HG03558 (cell line): ENCODE data around the gene AS3MT.
"Not testable (repeated sequence)": the region's sequence is repeated elsewhere in the genome, so short reads cannot be mapped to it uniquely, and the experiment has no call there.

ENCODE experiments used
- ATAC-seq: cut with Tn5 transposase; IDR thresholded peaks from one replicate; pipeline ENCODE4 v1.9.1; 2021; ENCODE audit warnings: moderate number of reproducible peaks; ENCODE audit not compliant: unreplicated experiment; ENCODE audit errors: extremely low read depth

The AS3MT gene

GRCh38 chr10:102853237-102853636 lies 16.0 kb upstream of the AS3MT start:
- not testable (repeated sequence) for ATAC-seq

- not testable (repeated sequence) for ATAC-seq
Measured at GRCh38 chr10:102855731-102856436, 13.4 kb upstream of the AS3MT start.

- ATAC-seq: no peak
Measured at GRCh38 chr10:102856758-102857424, 12.4 kb upstream of the AS3MT start.

- ATAC-seq: no peak
Measured at GRCh38 chr10:102859911-102860310, 9.4 kb upstream of the AS3MT start.

GRCh38 chr10:102863660-102864059 lies 5.6 kb upstream of the AS3MT start:
- ATAC-seq: no peak

GRCh38 chr10:102865620-102866019 lies 3.6 kb upstream of the AS3MT start:
- ATAC-seq: no peak

GRCh38 chr10:102868911-102869257 lies 386 bp upstream of the AS3MT start:
- no peak for ATAC-seq

GRCh38 chr10:102870221-102870620 lies 951 bp downstream of the AS3MT start:
- ATAC-seq: no peak

GRCh38 chr10:102872163-102872562 lies 2.9 kb downstream of the AS3MT start:
- ATAC-seq: no peak

- no peak for ATAC-seq
Measured at GRCh38 chr10:102876747-102877153, 7.5 kb downstream of the AS3MT start.

GRCh38 chr10:102878629-102879028 lies 9.4 kb downstream of the AS3MT start:
- ATAC-seq: no peak

GRCh38 chr10:102880256-102880655 lies 11.0 kb downstream of the AS3MT start:
- ATAC-seq: no peak

GRCh38 chr10:102888048-102888447 lies 18.8 kb downstream of the AS3MT start:
- no peak for ATAC-seq

- ATAC-seq: no peak
Measured at GRCh38 chr10:102894466-102895213, 25.4 kb downstream of the AS3MT start.

GRCh38 chr10:102900006-102900405 lies 30.7 kb downstream of the AS3MT start:
- no peak for ATAC-seq

- ATAC-seq: no peak
Measured at GRCh38 chr10:102904346-102904745, 35.1 kb downstream of the AS3MT start.

GRCh38 chr10:102906507-102906906 lies 37.2 kb downstream of the AS3MT start:
- ATAC-seq: no peak

- no peak for ATAC-seq
Measured at GRCh38 chr10:102914781-102915180, 45.5 kb downstream of the AS3MT start.

- no peak for ATAC-seq
Measured at GRCh38 chr10:102916173-102916572, 46.9 kb downstream of the AS3MT start.

- peak; percentile 20 for ATAC-seq
Measured at GRCh38 chr10:102917314-102917961, 48.2 kb downstream of the AS3MT start.
